ENCODE measurements around the gene MMAB.

Gene MMAB

DNA sequence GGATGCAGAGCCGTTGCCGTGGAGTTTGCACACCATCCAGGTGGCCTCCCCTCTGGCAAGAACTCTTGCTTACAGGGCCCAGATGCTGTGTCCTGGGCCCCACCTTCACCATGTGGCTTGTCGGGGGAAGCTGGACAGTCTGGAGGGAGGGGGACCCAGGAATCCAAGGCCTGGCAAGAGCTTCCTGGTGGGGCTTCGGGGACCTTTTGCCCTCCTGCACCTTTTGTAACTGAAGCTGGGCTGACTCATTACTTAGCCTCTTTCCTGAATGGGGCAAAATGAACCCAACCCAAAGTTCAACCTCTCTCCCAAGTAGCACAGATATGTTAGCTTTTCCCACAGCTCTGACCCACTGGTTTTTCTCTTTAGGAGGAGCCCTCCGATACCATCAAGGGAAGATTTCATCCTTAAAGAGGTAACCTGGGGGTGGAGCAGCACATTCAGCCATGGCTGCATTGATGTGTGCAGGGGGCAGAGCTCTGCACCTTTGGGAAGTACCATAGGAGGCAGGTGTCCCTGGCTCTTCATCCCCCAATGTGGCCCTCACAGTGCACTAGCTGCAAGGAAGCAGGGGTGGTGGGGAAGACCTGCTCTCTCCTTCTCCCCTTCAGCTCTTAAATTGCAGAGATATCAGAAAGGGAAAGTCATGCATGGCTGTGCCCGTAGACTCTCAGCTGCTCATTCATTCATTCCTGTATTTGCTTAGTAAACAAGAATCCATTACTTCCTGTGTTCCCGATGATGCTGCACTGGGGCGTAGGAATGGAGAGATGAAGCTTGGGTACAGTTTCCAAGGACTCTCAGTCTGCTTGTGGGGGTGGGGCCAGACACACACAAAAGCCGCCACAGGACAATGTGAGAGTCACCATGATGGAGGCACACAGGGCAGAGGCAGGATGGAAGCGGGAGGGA, 13.3 kb upstream of the MMAB start:
- no peak for DNase-seq (ENCODE audit: low read depth in 1 of 2, low spot score in 1 of 2)

- no peak for DNase-seq (ENCODE audit: low read depth in 1 of 2, low spot score in 1 of 2)
Measured at GRCh38 chr12:109583733-109584132, 10.4 kb upstream of the MMAB start.

GRCh38 chr12:109582636-109583035, 9.3 kb upstream of the MMAB start:
- DNase-seq (ENCODE audit: low read depth in 1 of 2, low spot score in 1 of 2) = no peak

DNA sequence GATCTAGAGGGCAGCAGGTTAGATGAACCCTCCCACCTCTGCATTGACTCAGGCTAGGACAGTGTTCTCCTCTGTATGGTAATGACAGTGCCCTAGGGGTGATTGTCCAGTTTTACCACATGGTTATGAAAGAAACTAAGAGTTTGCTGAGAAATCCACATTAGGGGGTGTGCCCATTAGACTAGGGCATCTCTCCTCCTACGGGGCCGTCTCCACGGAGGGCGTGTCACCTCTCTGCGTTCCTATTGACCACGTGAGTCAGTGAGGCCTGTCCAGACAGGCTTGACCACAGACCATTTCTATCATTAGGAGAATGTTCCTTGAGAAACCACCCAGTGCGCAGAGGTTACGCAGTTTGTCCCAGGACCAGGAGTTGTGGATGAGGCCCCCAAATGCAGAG, 8.6 kb upstream of the MMAB start:
- no peak for DNase-seq (ENCODE audit: low read depth in 1 of 2, low spot score in 1 of 2)

DNA sequence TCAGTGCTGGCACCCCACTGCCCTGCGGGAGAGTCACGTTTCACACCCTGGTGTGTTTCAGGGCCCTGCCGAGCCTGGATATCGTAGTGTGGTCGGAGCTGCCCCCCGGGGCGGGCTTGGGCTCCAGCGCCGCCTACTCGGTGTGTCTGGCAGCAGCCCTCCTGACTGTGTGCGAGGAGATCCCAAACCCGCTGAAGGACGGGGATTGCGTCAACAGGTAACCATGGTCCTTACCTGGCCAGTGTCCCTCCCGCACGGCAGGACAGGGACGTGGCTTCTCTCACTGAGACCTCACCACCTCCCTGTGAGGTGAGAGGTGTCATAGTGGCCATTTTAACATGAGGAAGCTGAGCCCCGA, 8.0 kb upstream of the MMAB start:
- no peak for DNase-seq (ENCODE audit: low read depth in 1 of 2, low spot score in 1 of 2)

GRCh38 chr12:109580684-109581333, 7.5 kb upstream of the MMAB start:
- DNase-seq (ENCODE audit: low read depth in 1 of 2, low spot score in 1 of 2) = no peak

- no peak for DNase-seq (ENCODE audit: low read depth in 1 of 2, low spot score in 1 of 2)
Measured at GRCh38 chr12:109580272-109580671, 7.0 kb upstream of the MMAB start.

GRCh38 chr12:109579639-109580038, 6.3 kb upstream of the MMAB start:
- no peak for DNase-seq (ENCODE audit: low read depth in 1 of 2, low spot score in 1 of 2)

DNA sequence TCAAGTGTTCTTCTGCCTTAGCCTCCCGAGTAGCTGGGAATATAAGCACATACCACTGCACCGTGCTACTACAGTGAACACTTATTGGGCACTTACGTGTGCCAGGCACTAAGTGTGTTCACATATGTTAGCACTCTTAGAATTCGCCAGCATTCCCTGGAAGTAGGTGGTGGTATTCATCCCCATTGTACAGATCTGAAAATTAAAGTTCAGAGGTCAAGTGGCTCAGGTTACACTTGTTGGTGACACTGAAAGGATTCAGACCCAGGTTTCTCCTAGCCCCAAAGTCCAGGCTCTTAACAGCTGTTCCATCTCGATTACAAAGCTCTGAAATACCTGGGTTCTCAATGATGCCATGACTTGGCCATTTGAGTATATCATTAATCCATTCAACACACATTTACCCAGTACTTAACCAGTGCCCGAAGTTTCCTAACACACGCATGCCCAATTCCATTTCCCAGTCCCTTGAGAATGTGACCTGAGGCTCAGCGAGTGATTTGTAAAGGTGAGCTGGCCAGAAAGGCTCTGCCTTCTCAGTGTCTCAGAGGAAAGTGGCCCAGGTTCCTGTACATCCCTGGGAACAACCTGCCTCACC, 5.1 kb upstream of the MMAB start:
- DNase-seq (ENCODE audit: low read depth in 1 of 2, low spot score in 1 of 2) = no peak

- DNase-seq (ENCODE audit: low read depth in 1 of 2, low spot score in 1 of 2) = no peak
Measured at GRCh38 chr12:109577311-109577710, 4.0 kb upstream of the MMAB start.

DNA sequence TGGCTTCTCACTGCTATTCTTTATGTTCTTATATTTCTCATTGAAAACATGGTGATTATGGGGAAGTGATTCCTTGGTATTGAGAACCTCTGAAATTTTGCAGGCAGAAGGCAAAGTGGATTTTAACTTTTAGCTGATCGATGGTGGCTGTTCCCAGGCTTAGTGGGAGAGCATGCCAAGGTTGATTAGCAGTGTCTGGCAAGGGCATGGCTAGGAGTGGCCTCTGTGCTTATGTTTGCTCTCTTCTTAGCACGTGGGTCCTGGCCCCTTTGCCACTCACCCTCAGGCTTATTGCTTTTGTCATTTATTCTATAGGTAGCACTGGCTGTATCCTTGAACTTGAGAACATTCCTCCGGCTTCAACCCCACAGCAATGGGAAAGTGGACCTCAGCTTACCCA, 2.4 kb upstream of the MMAB start:
- no peak for DNase-seq (ENCODE audit: low read depth in 1 of 2, low spot score in 1 of 2)

DNA sequence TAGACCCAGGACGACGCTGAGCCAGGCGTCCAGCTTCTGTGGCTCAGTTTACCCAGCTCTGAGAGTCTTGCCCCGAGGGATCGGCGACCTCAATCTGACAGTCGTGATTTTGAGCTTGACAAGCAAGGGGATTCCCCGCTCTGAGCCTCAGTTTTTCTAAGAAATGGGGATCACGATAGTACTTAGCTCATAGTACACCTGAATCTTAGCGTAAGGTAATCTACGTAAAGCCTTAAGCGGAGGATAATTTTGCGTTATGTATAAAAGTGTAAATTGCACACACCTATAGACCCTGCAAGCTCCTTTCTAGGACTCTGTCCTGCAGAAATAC, 575 bp upstream of the MMAB start:
- no peak for DNase-seq (ENCODE audit: low read depth in 1 of 2, low spot score in 1 of 2)

- no peak for DNase-seq (ENCODE audit: low read depth in 1 of 2, low spot score in 1 of 2)
Measured at GRCh38 chr12:109572506-109572845, 828 bp downstream of the MMAB start.

GRCh38 chr12:109571773-109572505, 1.4 kb downstream of the MMAB start:
- DNase-seq (ENCODE audit: low read depth in 1 of 2, low spot score in 1 of 2) = no peak

GRCh38 chr12:109568486-109568885, 4.8 kb downstream of the MMAB start:
- no peak for DNase-seq (ENCODE audit: low read depth in 1 of 2, low spot score in 1 of 2)

GRCh38 chr12:109567967-109568366, 5.3 kb downstream of the MMAB start:
- DNase-seq (ENCODE audit: low read depth in 1 of 2, low spot score in 1 of 2) = no peak

DNA sequence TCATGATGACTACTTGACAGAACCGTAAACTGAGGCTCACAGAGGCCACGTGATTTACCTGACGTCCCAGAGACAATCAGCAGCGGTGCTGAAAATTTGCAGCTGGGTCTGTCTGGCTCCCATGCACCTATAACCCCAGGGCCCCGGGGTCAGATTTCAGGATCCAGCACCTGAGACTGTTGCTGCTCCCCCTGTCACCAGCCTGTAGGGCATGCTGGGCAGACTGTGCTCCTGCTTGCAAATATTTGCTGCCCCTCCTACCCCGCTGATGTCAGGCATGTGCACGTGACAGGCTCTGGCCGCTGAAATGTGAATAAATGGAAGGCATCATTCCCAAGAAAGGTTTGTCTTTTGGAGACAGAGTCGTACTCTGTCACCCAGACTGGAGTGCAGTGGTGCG, 6.0 kb downstream of the MMAB start:
- DNase-seq (ENCODE audit: low read depth in 1 of 2, low spot score in 1 of 2) = no peak

DNA sequence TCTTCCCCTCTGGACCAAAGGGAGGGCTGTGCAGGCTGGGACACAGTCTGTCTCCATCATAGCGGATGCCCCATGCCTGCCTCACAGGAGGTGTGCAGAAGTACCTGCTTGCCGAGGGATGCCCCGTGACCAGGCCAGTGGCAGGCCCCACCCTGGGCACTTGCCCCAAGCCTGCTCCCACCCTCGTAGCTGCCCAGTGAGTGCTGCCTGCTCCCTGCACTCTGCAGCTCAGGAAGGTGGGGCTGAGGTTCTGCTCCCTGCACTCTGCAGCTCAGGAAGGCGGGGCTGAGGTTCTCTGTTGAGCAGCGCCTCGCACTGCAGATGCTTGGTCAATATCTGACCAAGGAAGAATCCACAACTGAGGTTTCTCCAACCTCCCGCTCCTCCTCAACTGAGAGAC, 6.9 kb downstream of the MMAB start:
- no peak for DNase-seq (ENCODE audit: low read depth in 1 of 2, low spot score in 1 of 2)

DNA sequence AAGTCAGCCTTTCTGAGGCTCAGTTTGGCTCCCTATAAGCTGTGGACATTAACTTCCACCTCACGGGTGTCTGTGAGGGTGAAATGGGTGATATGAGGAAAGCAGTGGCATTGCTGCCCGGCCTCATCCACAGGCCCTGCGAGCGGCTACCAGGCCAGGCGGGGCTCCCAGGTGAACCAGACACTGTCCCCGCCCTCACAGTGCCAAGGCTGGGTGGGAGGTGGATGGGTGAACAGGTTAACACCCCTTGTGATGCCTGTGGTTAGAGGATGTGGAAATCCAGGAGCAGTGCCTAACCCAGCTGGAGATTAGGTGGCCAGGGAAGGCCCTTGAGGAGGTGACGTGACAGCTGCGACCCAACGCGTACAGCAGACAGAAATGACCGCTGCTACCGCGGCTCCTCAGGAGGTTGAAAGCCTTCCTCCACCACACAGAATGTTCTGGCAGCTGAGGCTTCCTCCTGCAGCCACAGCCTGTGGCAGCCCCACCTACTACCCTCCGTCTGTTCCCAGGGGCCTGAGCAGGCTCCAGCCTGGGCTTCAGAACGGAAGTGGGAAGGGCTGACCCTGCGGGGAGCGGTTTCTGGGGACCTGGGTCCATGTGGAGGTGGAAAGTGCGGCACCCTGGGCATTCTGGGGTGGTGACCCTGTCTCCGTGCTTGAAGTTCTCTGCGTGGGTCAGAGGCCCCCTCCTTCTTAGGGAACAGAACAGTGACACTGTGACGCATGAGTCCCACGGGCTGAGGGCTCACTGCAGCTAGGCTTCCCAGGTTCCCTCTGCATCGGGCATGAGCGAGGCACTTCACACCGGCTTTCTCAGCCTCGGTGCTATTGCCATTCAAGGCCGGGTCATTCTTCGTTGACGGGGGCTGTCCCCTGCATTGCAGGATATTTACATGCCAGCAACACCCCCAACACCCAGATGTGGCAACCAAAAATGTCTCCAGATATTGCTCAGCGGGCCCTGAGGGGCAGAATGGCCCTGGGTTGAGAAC, 9.7 kb downstream of the MMAB start:
- no peak for DNase-seq (ENCODE audit: low read depth in 1 of 2, low spot score in 1 of 2)

DNA sequence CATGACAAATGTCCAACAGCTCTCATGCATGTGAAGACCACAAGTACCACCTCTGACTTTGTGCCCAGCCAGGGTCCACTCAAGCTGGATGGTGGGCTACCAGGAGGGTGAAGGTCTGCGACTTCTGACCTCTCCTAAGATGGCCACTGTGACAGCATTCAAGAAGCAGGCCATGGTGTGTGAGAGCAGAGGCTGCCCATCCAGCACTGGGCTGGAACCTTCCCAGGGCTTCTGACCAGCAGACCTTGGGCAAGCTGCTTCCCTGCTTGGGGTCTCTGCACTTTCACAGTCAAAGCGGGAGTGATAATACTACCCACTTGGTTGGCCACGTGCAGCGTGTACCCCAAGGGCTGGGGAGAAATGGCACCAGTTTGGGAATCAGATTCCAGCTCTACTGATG, 10.4 kb downstream of the MMAB start:
- no peak for DNase-seq (ENCODE audit: low read depth in 1 of 2, low spot score in 1 of 2)

GRCh38 chr12:109561711-109562030, 11.6 kb downstream of the MMAB start:
- DNase-seq (ENCODE audit: low read depth in 1 of 2, low spot score in 1 of 2) = no peak
